K562 (cell line): Measurements from ENCODE around the gene TEX48.

ENCODE experiments used
- BRD9 ChIP-seq: fragments of 450-650 bp; IDR thresholded peaks from 2 replicates; pipeline ENCODE4 v1.6.1; 2018; ENCODE audit warnings: low read depth; ENCODE audit not compliant: partially characterized antibody
- CREBBP ChIP-seq: IDR thresholded peaks from one replicate; pipeline ENCODE4 v1.6.1; 2012; ENCODE audit warnings: low read depth, mild to moderate bottlenecking, control low read depth, inconsistent platforms, low read length
- CTCF ChIP-seq, 3 experiments: IDR thresholded peaks in 2 of 3; conservative IDR thresholded peaks in 1 of 3; 2 replicates each; pipeline ENCODE4 v1.5.1; 2011 to 2012; ENCODE audit warnings: low read length in 3 of 3, mild to moderate bottlenecking in 3 of 3, control low read depth in 2 of 3, improper control_type of control experiment in 1 of 3, inconsistent platforms in 1 of 3, low read depth in 1 of 3, mixed read lengths in 1 of 3, moderate library complexity in 1 of 3; ENCODE audit not compliant: insufficient read depth in 2 of 3
- EP300 ChIP-seq: IDR thresholded peaks from 2 replicates; pipeline ENCODE4 v1.6.1; 2012; ENCODE audit warnings: low read length, improper control_type of control experiment
- EZH2 ChIP-seq: IDR thresholded peaks from 2 replicates; pipeline ENCODE4 v1.6.1; 2012; ENCODE audit warnings: low read depth, mild to moderate bottlenecking, inconsistent platforms, low read length, borderline replicate concordance
- MXI1 ChIP-seq: IDR thresholded peaks from 2 replicates; pipeline ENCODE4 v1.6.1; 2011; ENCODE audit warnings: low read depth, mild to moderate bottlenecking, improper control_type of control experiment, low read length
- NELFE ChIP-seq: IDR thresholded peaks from 2 replicates; pipeline ENCODE4 v1.6.1; 2011; ENCODE audit warnings: mild to moderate bottlenecking; ENCODE audit not compliant: insufficient read depth, insufficient read length
- TARDBP ChIP-seq: fragments of 450-650 bp; IDR thresholded peaks from 2 replicates; pipeline ENCODE4 v1.6.1; 2016
- ZEB2 ChIP-seq: fragments of 450-650 bp; IDR thresholded peaks from 2 replicates; pipeline ENCODE4 v1.6.1; 2016
- ZNF274 ChIP-seq: IDR thresholded peaks from 2 replicates; pipeline ENCODE4 v1.6.1; 2011; ENCODE audit warnings: low read depth, mild to moderate bottlenecking, low read length, moderate library complexity, borderline replicate concordance
- ZNF318 ChIP-seq, 2 experiments: fragments of 450-650 bp; IDR thresholded peaks; 2 replicates each; pipeline ENCODE4 v1.6.1; 2016; ENCODE audit warnings: mild to moderate bottlenecking in 2 of 2, borderline replicate concordance in 1 of 2, low read depth in 1 of 2, moderate library complexity in 1 of 2

GRCh38 chr9:114656301-114656700 is 25.7 kb downstream of the TEX48 start:
- no peak for TF ChIP-seq ZNF318 (IDR thresholded peaks at IDR 0.05; ENCODE audit: borderline replicate concordance in 1 of 2, low read depth in 1 of 2)
- TF ChIP-seq ZNF274, result no peak
- TF ChIP-seq MXI1, result no peak
- TF ChIP-seq NELFE, result no peak
- TF ChIP-seq EP300, result no peak
- no peak for TF ChIP-seq EZH2
- TF ChIP-seq BRD9, result no peak
- TF ChIP-seq CREBBP, result no peak
- TF ChIP-seq ZEB2, result no peak
- no peak for TF ChIP-seq TARDBP
- no peak for TF ChIP-seq CTCF (IDR thresholded peaks at IDR 0.05 in 2 of 3, conservative IDR thresholded peaks at IDR 0.05 in 1 of 3; ENCODE audit: insufficient read depth in 2 of 3, low read depth in 1 of 3, low read length in 3 of 3)
